Measurements from ENCODE around the gene BCL2L13.
"Not testable (repeated sequence)": the region's sequence is repeated elsewhere in the genome, so short reads cannot be mapped to it uniquely, and the experiment has no call there.

The BCL2L13 gene

GRCh38 chr22:17627961-17628405 is 10.6 kb upstream of the BCL2L13 start:
- no peaks in the 10 kb centered on the region for H3K27me3 ChIP-seq (ENCODE audit: insufficient read depth, low read length)
- peaks cover 11% of the 10 kb centered on the region for H3K4me1 ChIP-seq (ENCODE audit: insufficient read depth, low read length)
- H3K36me3 ChIP-seq (ENCODE audit: insufficient read depth, low read length) = peaks cover 12% of the 10 kb centered on the region
- H2AFZ ChIP-seq (ENCODE audit: low read depth, low read length) = peak overlapping the region; percentile 30
- no peaks in the 10 kb centered on the region for H3K9me3 ChIP-seq (ENCODE audit: low read length)
- H3K4me3 ChIP-seq (ENCODE audit: low read length) = peak overlapping the region; percentile 80

GRCh38 chr22:17628406-17629172 is 10.0 kb upstream of the BCL2L13 start, which contains the start of gene ATP6V1E1:
Gene ATP6V1E1 (minus strand): TSS chr22:17628749. CDS start chr22:17628635, 114 bp downstream.
- Histone ChIP-seq H3K36me3 (ENCODE audit: insufficient read depth, low read length) (peaks cover 8% of the 10 kb centered on the region), H3K4me1 (ENCODE audit: insufficient read depth, low read length) (peaks cover 11% of the 10 kb centered on the region), H3K4me3 (ENCODE audit: low read length) (peak within 1 kb of the TSS; percentile 80), H3K9me3 (ENCODE audit: low read length) (no peaks in the 10 kb centered on the region), H2AFZ (ENCODE audit: low read depth, low read length) (peak within 1 kb of the TSS; percentile 30), H3K27me3 (ENCODE audit: insufficient read depth, low read length) (no peaks in the 10 kb centered on the region)

- Histone ChIP-seq H3K9me3 (ENCODE audit: low read length) (no peaks in the 10 kb centered on the region), H3K36me3 (ENCODE audit: insufficient read depth, low read length) (peaks cover 6% of the 10 kb centered on the region), H3K27me3 (ENCODE audit: insufficient read depth, low read length) (no peaks in the 10 kb centered on the region), H3K4me1 (ENCODE audit: insufficient read depth, low read length) (peaks cover 11% of the 10 kb centered on the region), H2AFZ (ENCODE audit: low read depth, low read length) (peak overlapping the region; percentile 30), H3K4me3 (ENCODE audit: low read length) (peak overlapping the region; percentile 80)
These were observed 9.4 kb upstream of the BCL2L13 start for GRCh38 chr22:17629173-17629489.

DNA sequence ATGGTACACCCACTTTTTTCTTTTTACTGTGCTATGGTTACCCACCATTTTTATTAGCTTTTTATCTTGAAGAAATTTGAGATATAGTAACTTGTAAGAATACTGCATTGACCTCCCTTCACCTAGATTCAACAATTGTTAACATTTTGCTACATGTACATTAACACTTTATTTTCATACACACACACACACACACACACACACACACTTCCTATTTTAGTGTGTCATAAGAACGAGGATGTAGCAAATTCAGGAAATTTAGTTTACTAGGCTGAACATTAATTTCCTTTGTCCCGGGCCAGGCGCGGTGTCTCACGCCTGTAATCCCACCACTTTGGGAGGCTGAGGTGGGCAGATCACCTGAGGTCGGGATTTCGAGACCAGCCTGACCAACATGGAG is 8.9 kb upstream of the BCL2L13 start:
- Histone ChIP-seq H3K27me3 (ENCODE audit: insufficient read depth, low read length) (no peaks in the 10 kb centered on the region), H3K4me1 (ENCODE audit: insufficient read depth, low read length) (peaks cover 11% of the 10 kb centered on the region), H3K4me3 (ENCODE audit: low read length) (peak overlapping the region; percentile 80)

GRCh38 chr22:17631076-17631565 is 7.4 kb upstream of the BCL2L13 start:
- peaks cover 11% of the 10 kb centered on the region for H3K4me1 ChIP-seq (ENCODE audit: insufficient read depth, low read length)
- H3K27me3 ChIP-seq (ENCODE audit: insufficient read depth, low read length) = no peaks in the 10 kb centered on the region
- no peak overlapping the region for H2AFZ ChIP-seq (ENCODE audit: low read depth, low read length)
- H3K36me3 ChIP-seq (ENCODE audit: insufficient read depth, low read length) = no peaks in the 10 kb centered on the region
- H3K4me3 ChIP-seq (ENCODE audit: low read length) = no peak overlapping the region
- H3K9me3 ChIP-seq (ENCODE audit: low read length) = no peaks in the 10 kb centered on the region

More for the DNA sequence above, 8.9 kb upstream of the BCL2L13 start:
- Histone ChIP-seq H3K9me3 (ENCODE audit: low read length) (no peaks in the 10 kb centered on the region), H3K36me3 (ENCODE audit: insufficient read depth, low read length) (peaks cover 6% of the 10 kb centered on the region), H2AFZ (ENCODE audit: low read depth, low read length) (no peak overlapping the region)

GRCh38 chr22:17633217-17633997 is 5.2 kb upstream of the BCL2L13 start:
- Histone ChIP-seq H2AFZ (ENCODE audit: low read depth, low read length) (no peak overlapping the region), H3K27me3 (ENCODE audit: insufficient read depth, low read length) (no peaks in the 10 kb centered on the region), H3K36me3 (ENCODE audit: insufficient read depth, low read length) (no peaks in the 10 kb centered on the region), H3K4me3 (ENCODE audit: low read length) (no peak overlapping the region), H3K9me3 (ENCODE audit: low read length) (no peaks in the 10 kb centered on the region), H3K4me1 (ENCODE audit: insufficient read depth, low read length) (peaks cover 10% of the 10 kb centered on the region)

GRCh38 chr22:17633998-17634323 is 4.6 kb upstream of the BCL2L13 start:
- H3K4me3 ChIP-seq (ENCODE audit: low read length) = no peak overlapping the region
- no peaks in the 10 kb centered on the region for H3K27me3 ChIP-seq (ENCODE audit: insufficient read depth, low read length)
- H3K9me3 ChIP-seq (ENCODE audit: low read length) = no peaks in the 10 kb centered on the region
- H3K36me3 ChIP-seq (ENCODE audit: insufficient read depth, low read length) = no peaks in the 10 kb centered on the region
- no peak overlapping the region for H2AFZ ChIP-seq (ENCODE audit: low read depth, low read length)
- peaks cover 10% of the 10 kb centered on the region for H3K4me1 ChIP-seq (ENCODE audit: insufficient read depth, low read length)

- Histone ChIP-seq H3K27me3 (ENCODE audit: insufficient read depth, low read length) (no peaks in the 10 kb centered on the region), H3K9me3 (ENCODE audit: low read length) (no peaks in the 10 kb centered on the region), H3K4me1 (ENCODE audit: insufficient read depth, low read length) (peaks cover 8% of the 10 kb centered on the region), H3K4me3 (ENCODE audit: low read length) (no peak overlapping the region), H2AFZ (ENCODE audit: low read depth, low read length) (no peak overlapping the region), H3K36me3 (ENCODE audit: insufficient read depth, low read length) (no peaks in the 10 kb centered on the region)
These were observed 3.9 kb upstream of the BCL2L13 start for GRCh38 chr22:17634696-17635095.

DNA sequence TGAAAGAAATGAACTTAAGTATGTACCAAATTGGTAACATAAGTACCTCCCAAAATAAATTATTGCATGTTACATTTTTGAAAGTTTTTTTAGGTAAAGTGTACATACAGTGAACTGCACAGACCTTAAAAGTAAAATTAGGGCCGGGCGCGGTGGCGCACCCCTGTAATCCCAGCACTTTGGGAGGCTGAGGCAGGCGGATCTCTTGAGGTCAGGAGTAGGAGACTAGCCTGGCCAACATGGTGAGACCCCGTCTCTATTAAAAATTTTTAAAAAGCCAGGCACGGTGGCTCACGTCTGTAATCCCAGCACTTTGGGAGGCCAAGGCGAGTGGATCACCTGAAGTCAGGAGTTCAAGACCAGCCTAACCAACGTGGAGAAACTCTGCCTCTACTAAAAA is 1.7 kb upstream of the BCL2L13 start:
- not testable (repeated sequence) for H3K4me1 ChIP-seq (ENCODE audit: insufficient read depth, low read length); H3K9me3 ChIP-seq (ENCODE audit: low read length); H3K27me3 ChIP-seq (ENCODE audit: insufficient read depth, low read length); H3K4me3 ChIP-seq (ENCODE audit: low read length); H3K36me3 ChIP-seq (ENCODE audit: insufficient read depth, low read length); H2AFZ ChIP-seq (ENCODE audit: low read depth, low read length)

- peak overlapping the region; percentile 90 for H3K4me3 ChIP-seq (ENCODE audit: low read length)
- H3K4me1 ChIP-seq (ENCODE audit: insufficient read depth, low read length) = peaks cover 8% of the 10 kb centered on the region
- no peaks in the 10 kb centered on the region for H3K27me3 ChIP-seq (ENCODE audit: insufficient read depth, low read length)
- H3K36me3 ChIP-seq (ENCODE audit: insufficient read depth, low read length) = no peaks in the 10 kb centered on the region
- peak overlapping the region; percentile 79 for H2AFZ ChIP-seq (ENCODE audit: low read depth, low read length)
- H3K9me3 ChIP-seq (ENCODE audit: low read length) = no peaks in the 10 kb centered on the region
These were observed 921 bp upstream of the BCL2L13 start for GRCh38 chr22:17637490-17638181.

DNA sequence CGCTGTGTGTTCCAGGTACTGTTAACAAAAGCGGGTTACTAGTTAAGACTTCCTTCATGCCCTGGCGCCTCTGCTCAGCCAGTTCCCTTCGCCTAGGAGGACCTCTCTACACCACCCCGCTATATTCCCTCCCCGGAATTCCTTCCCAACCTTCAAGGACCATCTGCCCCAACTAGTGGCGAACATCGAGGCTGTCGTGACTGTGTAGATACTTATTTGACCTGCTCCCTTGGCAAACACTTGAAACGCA is 450 bp upstream of the BCL2L13 start:
- Histone ChIP-seq H3K27me3 (ENCODE audit: insufficient read depth, low read length) (no peaks in the 10 kb centered on the region), H3K36me3 (ENCODE audit: insufficient read depth, low read length) (no peaks in the 10 kb centered on the region), H3K4me3 (ENCODE audit: low read length) (peak overlapping the region; percentile 90), H2AFZ (ENCODE audit: low read depth, low read length) (peak overlapping the region; percentile 79), H3K9me3 (ENCODE audit: low read length) (no peaks in the 10 kb centered on the region), H3K4me1 (ENCODE audit: insufficient read depth, low read length) (peaks cover 8% of the 10 kb centered on the region)

DNA sequence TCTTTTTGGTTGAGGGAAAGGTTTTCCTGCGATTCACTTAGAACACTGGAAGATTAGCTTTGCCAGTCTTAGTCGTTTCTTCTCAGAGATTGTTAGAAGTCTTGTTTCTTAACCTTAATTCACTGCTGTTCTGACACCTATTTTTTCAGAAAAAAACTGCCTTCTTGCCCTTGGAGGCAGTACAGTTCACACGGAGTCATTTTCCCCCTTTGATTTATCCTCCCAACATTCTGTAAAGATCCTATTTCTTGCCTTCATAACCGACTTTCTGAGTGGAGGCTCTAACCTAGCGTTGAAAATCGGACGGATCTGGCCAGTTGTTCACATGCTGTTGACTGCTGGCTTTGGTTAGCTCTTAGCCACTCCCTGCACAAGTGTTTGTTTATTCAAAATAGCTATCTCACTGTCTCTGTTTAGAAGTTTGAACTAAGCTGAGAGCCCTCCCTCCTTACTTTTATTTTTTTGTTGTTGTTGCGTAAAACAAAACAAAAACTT is 737 bp downstream of the BCL2L13 start:
- no peaks in the 10 kb centered on the region for H3K27me3 ChIP-seq (ENCODE audit: insufficient read depth, low read length)
- no peaks in the 10 kb centered on the region for H3K36me3 ChIP-seq (ENCODE audit: insufficient read depth, low read length)
- no peaks in the 10 kb centered on the region for H3K9me3 ChIP-seq (ENCODE audit: low read length)
- H3K4me3 ChIP-seq (ENCODE audit: low read length) = peak overlapping the region; percentile 90
- H3K4me1 ChIP-seq (ENCODE audit: insufficient read depth, low read length) = peaks cover 8% of the 10 kb centered on the region
- H2AFZ ChIP-seq (ENCODE audit: low read depth, low read length) = peak overlapping the region; percentile 79

- Histone ChIP-seq H3K27me3 (ENCODE audit: insufficient read depth, low read length) (no peaks in the 10 kb centered on the region), H3K9me3 (ENCODE audit: low read length) (no peaks in the 10 kb centered on the region), H3K4me1 (ENCODE audit: insufficient read depth, low read length) (peaks cover 8% of the 10 kb centered on the region), H3K4me3 (ENCODE audit: low read length) (no peak overlapping the region), H3K36me3 (ENCODE audit: insufficient read depth, low read length) (no peaks in the 10 kb centered on the region), H2AFZ (ENCODE audit: low read depth, low read length) (no peak overlapping the region)
These were observed 2.7 kb downstream of the BCL2L13 start for GRCh38 chr22:17641269-17641668.
